Transverse colon (tissue), 3 donors: ENCODE data around the gene TNFSF11.

ENCODE experiments used
- POLR2A ChIP-seq: fragments of 450-650 bp; IDR thresholded peaks from one replicate; pipeline ENCODE4 v1.6.1; 2016; ENCODE audit warnings: antibody characterized with exemption, mild to moderate bottlenecking, moderate library complexity
- TF ChIP-seq, protein P1 (sequence below), 5 experiments: fragments of 200-600 bp in 3 of 5; fragments of 450-650 bp in 2 of 5; sonication (generic) in 3 of 5; IDR thresholded peaks; 1 replicate in 2 of 5; 2 replicates in 3 of 5; pipeline ENCODE4 v1.5.1; 2016 to 2017; ENCODE audit warnings: antibody characterized with exemption in 5 of 5, inconsistent platforms in 3 of 5, mild to moderate bottlenecking in 2 of 5, moderate library complexity in 1 of 5

DNA sequence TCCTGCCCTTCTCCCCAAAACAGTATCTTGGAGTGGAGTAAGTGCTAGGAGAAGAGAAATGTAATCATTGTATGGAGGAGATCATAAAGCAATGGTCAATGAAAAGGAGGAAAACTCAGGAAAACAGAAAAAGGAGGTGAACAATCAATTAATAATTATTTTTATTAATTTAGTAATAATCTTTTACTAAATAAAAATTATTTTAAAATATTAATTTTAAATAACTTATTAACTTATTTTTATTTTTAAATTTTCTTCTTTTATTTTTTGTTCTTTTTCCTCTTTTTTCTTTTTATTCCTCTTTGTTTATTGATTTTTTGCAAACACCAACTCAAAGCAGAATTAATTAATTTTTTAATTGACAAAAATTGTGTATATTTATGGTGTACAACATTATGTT, 80.3 kb downstream of the TNFSF11 start:
- TF ChIP-seq, protein P1, sequence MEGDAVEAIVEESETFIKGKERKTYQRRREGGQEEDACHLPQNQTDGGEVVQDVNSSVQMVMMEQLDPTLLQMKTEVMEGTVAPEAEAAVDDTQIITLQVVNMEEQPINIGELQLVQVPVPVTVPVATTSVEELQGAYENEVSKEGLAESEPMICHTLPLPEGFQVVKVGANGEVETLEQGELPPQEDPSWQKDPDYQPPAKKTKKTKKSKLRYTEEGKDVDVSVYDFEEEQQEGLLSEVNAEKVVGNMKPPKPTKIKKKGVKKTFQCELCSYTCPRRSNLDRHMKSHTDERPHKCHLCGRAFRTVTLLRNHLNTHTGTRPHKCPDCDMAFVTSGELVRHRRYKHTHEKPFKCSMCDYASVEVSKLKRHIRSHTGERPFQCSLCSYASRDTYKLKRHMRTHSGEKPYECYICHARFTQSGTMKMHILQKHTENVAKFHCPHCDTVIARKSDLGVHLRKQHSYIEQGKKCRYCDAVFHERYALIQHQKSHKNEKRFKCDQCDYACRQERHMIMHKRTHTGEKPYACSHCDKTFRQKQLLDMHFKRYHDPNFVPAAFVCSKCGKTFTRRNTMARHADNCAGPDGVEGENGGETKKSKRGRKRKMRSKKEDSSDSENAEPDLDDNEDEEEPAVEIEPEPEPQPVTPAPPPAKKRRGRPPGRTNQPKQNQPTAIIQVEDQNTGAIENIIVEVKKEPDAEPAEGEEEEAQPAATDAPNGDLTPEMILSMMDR (IDR thresholded peaks at IDR 0.05), result no peak
- no peak for TF ChIP-seq POLR2A
